ENCODE data around the gene GLDN.

Gene GLDN

GRCh38 chr15:51363383-51363782, 21.9 kb downstream of the GLDN start:
- DNase-seq: no peak

- DNase-seq: no peak
These were observed 24.0 kb downstream of the GLDN start for GRCh38 chr15:51365417-51365816.

- no peak for DNase-seq
These were observed 24.6 kb downstream of the GLDN start for GRCh38 chr15:51366071-51366470.

GRCh38 chr15:51366920-51367319, 25.5 kb downstream of the GLDN start:
- DNase-seq: no peak

- DNase-seq: no peak
These were observed 26.0 kb downstream of the GLDN start for GRCh38 chr15:51367322-51367976.

- DNase-seq: no peak
These were observed 26.9 kb downstream of the GLDN start for GRCh38 chr15:51368307-51368706.

- DNase-seq: no peak
These were observed 27.4 kb downstream of the GLDN start for GRCh38 chr15:51368751-51369450.

GRCh38 chr15:51369451-51369761, 28.0 kb downstream of the GLDN start:
- no peak for DNase-seq

- no peak for DNase-seq
These were observed 29.8 kb downstream of the GLDN start for GRCh38 chr15:51371266-51371665.

GRCh38 chr15:51374131-51374530, 32.7 kb downstream of the GLDN start:
- no peak for DNase-seq

- DNase-seq: no peak
These were observed 34.6 kb downstream of the GLDN start for GRCh38 chr15:51375966-51376640.

GRCh38 chr15:51377038-51377786, 35.8 kb downstream of the GLDN start:
- no peak for DNase-seq

GRCh38 chr15:51378406-51378805, 37.0 kb downstream of the GLDN start:
- no peak for DNase-seq

- DNase-seq: no peak
These were observed 37.9 kb downstream of the GLDN start for GRCh38 chr15:51379390-51379789.

- peak in 1 of 2 donors; percentile 14 for DNase-seq
These were observed 39.7 kb downstream of the GLDN start for GRCh38 chr15:51380999-51381806.

GRCh38 chr15:51382787-51383186, 41.3 kb downstream of the GLDN start:
- no peak for DNase-seq

- no peak for DNase-seq
These were observed 44.6 kb downstream of the GLDN start for GRCh38 chr15:51386029-51386428.

GRCh38 chr15:51386486-51386885, 45.0 kb downstream of the GLDN start:
- no peak for DNase-seq

- no peak for DNase-seq
These were observed 45.7 kb downstream of the GLDN start for GRCh38 chr15:51386960-51387698.

GRCh38 chr15:51387699-51388041, 46.2 kb downstream of the GLDN start:
- DNase-seq: no peak

- no peak for DNase-seq
These were observed 47.3 kb downstream of the GLDN start for GRCh38 chr15:51388726-51389125.

Measured in stimulated activated CD4-positive, alpha-beta T cell treated with anti-CD3 and anti-CD28 coated beads, Interleukin-2, amount 100 ng/mL, for 24 hours (primary cell).